NB4 (cell line): ENCODE data around the gene ATG4B.

Experiments
- DNase-seq: peaks from one replicate; pipeline ENCODE4 v3.0.0; 2010; ENCODE audit warnings: low read depth
- H3K4me3 ChIP-seq: one replicate; pipeline ENCODE4 v1.5.1; 2011; ENCODE audit warnings: mild to moderate bottlenecking, low read depth, low read length, moderate library complexity
- MYC ChIP-seq: IDR thresholded peaks from 2 replicates; pipeline ENCODE4 v1.6.1; 2011; ENCODE audit warnings: low read depth, low read length
- POLR2A ChIP-seq: IDR thresholded peaks from 2 replicates; pipeline ENCODE4 v1.6.1; 2011; ENCODE audit warnings: mild to moderate bottlenecking; ENCODE audit not compliant: insufficient read length; ENCODE audit errors: extremely low read depth
- TF ChIP-seq, protein P1 (sequence below): IDR thresholded peaks from 2 replicates; pipeline ENCODE4 v1.6.1; 2011; ENCODE audit warnings: low read depth, low read length
- TF ChIP-seq, protein P2 (sequence below): IDR thresholded peaks from one replicate; pipeline ENCODE4 v1.5.1; 2012; ENCODE audit warnings: low read depth, low read length

ATG4B gene

DNA sequence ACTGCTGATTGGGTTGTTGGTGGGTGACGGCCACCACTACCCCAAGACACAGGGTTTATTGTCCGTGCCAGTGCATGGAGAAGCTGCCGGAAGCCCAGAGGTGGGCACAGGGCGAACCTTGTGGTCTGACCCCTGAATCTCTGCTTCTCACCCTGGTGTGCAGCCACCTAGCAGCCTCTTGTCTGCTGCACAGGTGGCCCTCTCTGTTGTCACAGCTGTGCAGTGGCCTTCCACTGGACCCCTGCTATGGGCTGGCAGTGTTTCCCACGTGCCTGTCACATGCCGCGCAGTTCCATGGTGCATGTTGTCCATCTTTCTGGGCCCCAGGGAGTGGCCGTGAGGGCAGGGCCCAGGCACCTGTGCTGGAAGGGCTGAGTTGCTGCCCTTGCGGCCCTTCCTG lies 15.2 kb downstream of the ATG4B start:
- TF ChIP-seq, protein P1, sequence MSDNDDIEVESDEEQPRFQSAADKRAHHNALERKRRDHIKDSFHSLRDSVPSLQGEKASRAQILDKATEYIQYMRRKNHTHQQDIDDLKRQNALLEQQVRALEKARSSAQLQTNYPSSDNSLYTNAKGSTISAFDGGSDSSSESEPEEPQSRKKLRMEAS, result no peak
- TF ChIP-seq, protein P2, sequence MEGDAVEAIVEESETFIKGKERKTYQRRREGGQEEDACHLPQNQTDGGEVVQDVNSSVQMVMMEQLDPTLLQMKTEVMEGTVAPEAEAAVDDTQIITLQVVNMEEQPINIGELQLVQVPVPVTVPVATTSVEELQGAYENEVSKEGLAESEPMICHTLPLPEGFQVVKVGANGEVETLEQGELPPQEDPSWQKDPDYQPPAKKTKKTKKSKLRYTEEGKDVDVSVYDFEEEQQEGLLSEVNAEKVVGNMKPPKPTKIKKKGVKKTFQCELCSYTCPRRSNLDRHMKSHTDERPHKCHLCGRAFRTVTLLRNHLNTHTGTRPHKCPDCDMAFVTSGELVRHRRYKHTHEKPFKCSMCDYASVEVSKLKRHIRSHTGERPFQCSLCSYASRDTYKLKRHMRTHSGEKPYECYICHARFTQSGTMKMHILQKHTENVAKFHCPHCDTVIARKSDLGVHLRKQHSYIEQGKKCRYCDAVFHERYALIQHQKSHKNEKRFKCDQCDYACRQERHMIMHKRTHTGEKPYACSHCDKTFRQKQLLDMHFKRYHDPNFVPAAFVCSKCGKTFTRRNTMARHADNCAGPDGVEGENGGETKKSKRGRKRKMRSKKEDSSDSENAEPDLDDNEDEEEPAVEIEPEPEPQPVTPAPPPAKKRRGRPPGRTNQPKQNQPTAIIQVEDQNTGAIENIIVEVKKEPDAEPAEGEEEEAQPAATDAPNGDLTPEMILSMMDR, result no peak
- TF ChIP-seq MYC, result no peak
- no peak for TF ChIP-seq POLR2A
- no peak overlapping the region for H3K4me3 ChIP-seq
- DNase-seq, result no peak

DNA sequence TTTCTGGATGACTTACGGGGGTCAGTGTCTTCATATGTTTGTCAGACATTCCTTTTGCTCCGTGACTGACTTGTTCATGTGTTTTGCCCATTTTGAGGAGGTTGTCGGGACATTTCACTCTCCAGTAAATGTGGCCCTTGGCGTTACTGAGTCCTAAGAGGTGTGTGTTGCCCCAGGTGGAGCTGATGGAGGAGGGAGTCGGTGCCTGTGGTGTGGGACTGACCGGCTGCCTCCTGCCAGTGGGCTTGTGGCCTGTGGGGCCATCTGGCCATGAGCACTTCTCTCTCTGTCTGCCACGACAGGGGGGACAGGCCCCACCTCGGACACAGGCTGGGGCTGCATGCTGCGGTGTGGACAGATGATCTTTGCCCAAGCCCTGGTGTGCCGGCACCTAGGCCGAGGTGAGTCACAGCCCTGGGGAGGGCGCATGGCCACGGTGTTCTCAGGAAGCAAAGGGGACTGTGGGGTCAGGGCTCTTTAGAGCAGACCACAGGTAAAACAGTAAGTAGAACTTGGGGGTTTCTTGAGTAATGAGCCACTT lies 15.8 kb downstream of the ATG4B start:
- TF ChIP-seq MYC (no peak), POLR2A (no peak)
- TF ChIP-seq, protein P2, result no peak
- TF ChIP-seq, protein P1, result no peak
- no peak overlapping the region for H3K4me3 ChIP-seq
- no peak for DNase-seq

DNA sequence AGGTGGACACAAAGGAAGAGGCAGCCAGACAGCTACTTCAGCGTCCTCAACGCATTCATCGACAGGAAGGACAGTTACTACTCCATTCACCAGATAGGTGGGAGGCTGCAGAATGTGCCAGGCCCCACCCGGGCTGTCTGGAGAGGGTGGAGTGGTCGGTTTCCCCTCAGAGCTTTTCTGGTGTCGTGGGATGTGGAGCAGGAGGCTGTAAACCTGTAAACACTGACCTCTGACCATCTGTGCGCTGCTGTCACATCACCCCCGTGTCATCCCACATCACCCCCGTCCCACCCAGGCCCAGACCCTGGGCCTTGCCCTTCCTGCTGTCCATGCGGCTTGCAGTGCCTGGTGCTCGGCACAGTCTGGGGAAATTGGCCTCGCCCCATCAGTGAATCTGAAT lies 17.1 kb downstream of the ATG4B start:
- H3K4me3 ChIP-seq, result no peak overlapping the region
- DNase-seq, result no peak
- TF ChIP-seq POLR2A (no peak), MYC (no peak)
- TF ChIP-seq, protein P2, result no peak
- TF ChIP-seq, protein P1, result no peak

DNA sequence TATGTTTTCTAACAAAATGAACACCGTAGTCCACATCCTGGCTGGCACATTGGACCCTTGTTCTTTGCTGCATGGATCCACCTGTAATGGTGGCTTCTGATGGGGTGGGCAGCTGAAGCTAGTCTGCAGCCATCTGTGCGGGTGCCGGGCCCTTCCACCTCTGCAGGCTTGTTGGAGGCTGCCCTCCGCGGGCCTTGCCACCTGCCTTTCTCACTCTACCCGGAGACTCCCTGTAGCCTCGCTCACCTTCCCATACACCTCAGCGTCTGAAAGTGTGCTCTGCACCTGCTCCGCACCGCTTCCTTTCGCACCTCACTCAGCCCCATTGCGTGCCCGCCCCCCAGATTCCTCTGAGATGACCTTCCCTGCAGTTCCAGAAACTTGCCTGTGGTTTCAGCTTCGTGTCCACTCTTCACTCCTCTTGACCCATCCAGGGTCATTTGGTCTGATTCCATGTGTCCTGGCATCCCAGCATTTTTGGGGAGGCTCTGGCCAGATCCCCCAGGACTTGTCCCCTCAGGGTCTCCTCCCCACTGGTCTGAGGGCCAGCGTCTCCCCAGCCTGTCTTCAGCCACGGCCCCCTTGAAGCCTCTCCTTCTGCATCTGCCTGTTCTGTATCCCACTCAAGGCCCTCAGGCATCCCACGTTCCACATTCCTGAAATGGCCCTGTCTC lies 18.2 kb downstream of the ATG4B start:
- TF ChIP-seq MYC (no peak), POLR2A (no peak)
- TF ChIP-seq, protein P1, result no peak
- TF ChIP-seq, protein P2, result no peak
- H3K4me3 ChIP-seq, result no peak overlapping the region
- DNase-seq, result no peak

DNA sequence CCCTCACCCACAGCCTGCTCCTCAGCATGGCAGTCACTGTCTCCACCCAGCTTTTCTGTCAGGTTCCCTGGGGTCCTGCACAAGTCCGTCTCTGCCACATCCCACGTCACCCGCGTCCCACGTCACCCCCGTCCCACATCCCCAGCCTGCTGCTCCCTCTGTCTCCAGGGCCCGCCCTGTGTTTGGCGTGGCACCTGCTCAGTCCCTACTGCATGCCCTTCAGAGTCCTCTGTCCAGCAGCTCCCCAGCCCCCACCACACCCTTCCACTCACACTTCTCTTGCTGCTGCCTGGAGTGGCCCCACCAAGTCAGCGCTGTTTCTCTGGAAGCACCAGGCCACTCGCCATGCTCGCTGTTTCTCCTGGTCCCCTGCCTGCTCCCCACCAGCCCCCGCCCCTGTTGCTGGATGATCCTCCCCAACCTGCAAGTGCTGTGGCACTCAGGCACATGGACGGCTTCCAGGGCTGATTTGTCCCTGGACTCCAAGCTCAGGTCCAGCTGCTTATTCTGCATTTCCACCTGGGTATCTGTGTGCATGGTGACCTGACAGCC lies 18.8 kb downstream of the ATG4B start:
- no peak for DNase-seq
- no peak overlapping the region for H3K4me3 ChIP-seq
- TF ChIP-seq, protein P1, result no peak
- TF ChIP-seq MYC (no peak), POLR2A (no peak)
- TF ChIP-seq, protein P2, result no peak
